Measurements from ENCODE around the gene CFB. TPM values are rescaled to one million over a fixed set of nuclear protein-coding genes. Genes with fewer than 3 reads are reported as not detected.

CFB gene
- total RNA-seq, 1 experiment from 2014 or later = 0.31 TPM

DNA sequence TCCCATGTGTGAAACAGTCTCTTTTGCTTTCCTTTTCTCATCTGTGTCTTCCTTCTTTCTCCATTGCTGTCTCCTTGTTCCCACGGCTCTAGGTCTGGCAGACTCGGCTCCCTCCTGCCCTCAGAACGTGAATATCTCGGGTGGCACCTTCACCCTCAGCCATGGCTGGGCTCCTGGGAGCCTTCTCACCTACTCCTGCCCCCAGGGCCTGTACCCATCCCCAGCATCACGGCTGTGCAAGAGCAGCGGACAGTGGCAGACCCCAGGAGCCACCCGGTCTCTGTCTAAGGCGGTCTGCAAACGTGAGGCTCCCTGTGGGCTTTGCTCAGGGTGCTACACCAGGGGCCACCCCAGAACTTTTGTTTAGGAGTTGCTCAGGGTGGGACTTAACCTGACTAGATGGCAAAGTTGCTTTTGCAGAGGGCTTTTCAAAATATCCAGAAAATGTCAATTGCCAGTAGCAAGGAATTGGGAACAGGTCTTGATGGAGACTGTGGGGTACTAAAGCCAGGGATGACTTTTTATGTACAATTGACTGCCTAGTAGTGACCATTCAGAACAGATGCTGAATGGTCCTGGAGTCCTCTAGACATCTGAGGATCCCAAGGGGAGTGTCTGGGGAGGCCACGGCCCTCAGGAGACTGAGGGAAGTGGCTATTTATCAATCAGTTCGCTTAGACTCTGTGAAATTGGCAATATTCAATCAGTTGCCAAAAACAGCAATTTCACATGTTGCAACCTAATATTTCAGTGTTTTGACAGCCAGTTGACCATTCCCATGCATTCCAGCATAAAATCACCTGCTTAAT lies 17.8 kb upstream of the CFB start:
- Histone ChIP-seq H4K5ac (ENCODE audit: insufficient read length, low read depth, low read length) (no peak overlapping the region), H2BK15ac (ENCODE audit: low read depth, low read length) (no peak overlapping the region; the same call in 1 of the 2 replicates), H4K20me1 (ENCODE audit: control insufficient read depth, insufficient read depth, insufficient read length) (no peaks in the 10 kb centered on the region), H3K18ac (ENCODE audit: insufficient read length, low read depth, low read length) (no peak overlapping the region), H3K4me2 (ENCODE audit: insufficient read depth, insufficient read length, low read length) (no peak overlapping the region), H3K4ac (ENCODE audit: low read depth, low read length) (no peak overlapping the region), H3K4me1 (ENCODE audit: insufficient read depth, low read length) (no peaks in the 10 kb centered on the region), H3K14ac (ENCODE audit: insufficient read depth, low read length) (no peak overlapping the region; the same call in 1 of the 2 replicates), H4K91ac (ENCODE audit: insufficient read length, low read depth, low read length) (no peak overlapping the region), H3K23ac (ENCODE audit: insufficient read length, low read depth, low read length) (no peak overlapping the region), H2AFZ (ENCODE audit: low read length) (no peak overlapping the region), H3K27me3 (ENCODE audit: insufficient read depth, low read length) (no peaks in the 10 kb centered on the region), H2BK5ac (ENCODE audit: insufficient read length, low read length) (no peak overlapping the region), H2BK120ac (ENCODE audit: low read depth, low read length, poor library complexity, severe bottlenecking) (no peak overlapping the region), H2BK12ac (ENCODE audit: insufficient read length, low read depth, low read length) (no peak overlapping the region), H4K8ac (replicated peaks; ENCODE audit: insufficient read length, low read depth, low read length) (no peak overlapping the region), H3K79me1 (ENCODE audit: insufficient read depth, low read depth, low read length, poor library complexity, severe bottlenecking) (no peaks in the 10 kb centered on the region), H3K9me3 (ENCODE audit: control insufficient read depth, low read depth, low read length) (no peaks in the 10 kb centered on the region), H3K79me2 (ENCODE audit: insufficient read depth, low read length) (no peaks in the 10 kb centered on the region), H2AK5ac (ENCODE audit: insufficient read length, low read length) (no peak overlapping the region), H3K9ac (ENCODE audit: extremely low read depth, insufficient read length, low read length) (no peak overlapping the region), H2BK20ac (ENCODE audit: low read depth, low read length, poor library complexity, severe bottlenecking) (no peak overlapping the region), H3K56ac (ENCODE audit: insufficient read length, low read depth, low read length) (no peak overlapping the region), H3K27ac (ENCODE audit: insufficient read length, low read depth, low read length) (no peak overlapping the region), H3T11ph (ENCODE audit: low read length) (no peak overlapping the region), H3K23me2 (ENCODE audit: insufficient read length, low read depth, low read length, poor library complexity, severe bottlenecking) (no peaks in the 10 kb centered on the region)
- H3K4me1 Mint-ChIP-seq = peaks cover 0 to under 1% of the 10 kb centered on the region in 2 experiments; a peak in 1 of 4 replicates
- no peak overlapping the region; a peak in 1 of 7 replicates for H3K27ac Mint-ChIP-seq
- TF ChIP-seq, protein P1, sequence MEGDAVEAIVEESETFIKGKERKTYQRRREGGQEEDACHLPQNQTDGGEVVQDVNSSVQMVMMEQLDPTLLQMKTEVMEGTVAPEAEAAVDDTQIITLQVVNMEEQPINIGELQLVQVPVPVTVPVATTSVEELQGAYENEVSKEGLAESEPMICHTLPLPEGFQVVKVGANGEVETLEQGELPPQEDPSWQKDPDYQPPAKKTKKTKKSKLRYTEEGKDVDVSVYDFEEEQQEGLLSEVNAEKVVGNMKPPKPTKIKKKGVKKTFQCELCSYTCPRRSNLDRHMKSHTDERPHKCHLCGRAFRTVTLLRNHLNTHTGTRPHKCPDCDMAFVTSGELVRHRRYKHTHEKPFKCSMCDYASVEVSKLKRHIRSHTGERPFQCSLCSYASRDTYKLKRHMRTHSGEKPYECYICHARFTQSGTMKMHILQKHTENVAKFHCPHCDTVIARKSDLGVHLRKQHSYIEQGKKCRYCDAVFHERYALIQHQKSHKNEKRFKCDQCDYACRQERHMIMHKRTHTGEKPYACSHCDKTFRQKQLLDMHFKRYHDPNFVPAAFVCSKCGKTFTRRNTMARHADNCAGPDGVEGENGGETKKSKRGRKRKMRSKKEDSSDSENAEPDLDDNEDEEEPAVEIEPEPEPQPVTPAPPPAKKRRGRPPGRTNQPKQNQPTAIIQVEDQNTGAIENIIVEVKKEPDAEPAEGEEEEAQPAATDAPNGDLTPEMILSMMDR (conservative IDR thresholded peaks at IDR 0.05) = no peak
- H3K36me3 Mint-ChIP-seq (ENCODE audit: insufficient read depth in 1 of 3, low read depth in 3 of 3) = peaks cover 0 to 2% (median 2%) of the 10 kb centered on the region in 3 experiments; a peak in 1 of 7 replicates
- H3K4me3 Mint-ChIP-seq = no peak overlapping the region
- no peak for DNase-seq
- WGBS (ENCODE audit: extremely low coverage, insufficient read length, low lambda C conversion rate) = no CpG with 5 or more reads among the region's 11 CpGs
- H3K27me3 Mint-ChIP-seq (ENCODE audit: low read depth) = peaks cover 12% of the 10 kb centered on the region
- H3K9me3 Mint-ChIP-seq = peaks cover 4 to 8% of the 10 kb centered on the region in 2 experiments; a peak in 4 of 5 replicates
